HL-60/S4 (cell line): Measurements from ENCODE around the gene PARN.
"Not testable (repeated sequence)": the region's sequence is repeated elsewhere in the genome, so short reads cannot be mapped to it uniquely, and the experiment has no call there.

Experiments used
- in situ Hi-C: fragments of 300-500 bp; cut with MboI; formaldehyde crosslinking; loops from 2 replicates; pipeline ENCODE4 v1.14.3; 2022; ENCODE audit warnings: low sequenced_read_pairs

Gene PARN

GRCh38 chr16:14574698-14575415, 55.2 kb downstream of the PARN start:
- in situ Hi-C loops = not testable (repeated sequence)

- in situ Hi-C loops = no loop called here
These were observed 57.5 kb downstream of the PARN start for GRCh38 chr16:14572535-14572934.

- in situ Hi-C loops = no loop called here
These were observed 60.8 kb downstream of the PARN start for GRCh38 chr16:14569213-14569612.

- in situ Hi-C loops = no loop called here
These were observed 63.5 kb downstream of the PARN start for GRCh38 chr16:14566599-14566998.

- in situ Hi-C loops = no loop called here
These were observed 64.4 kb downstream of the PARN start for GRCh38 chr16:14565688-14566025.

GRCh38 chr16:14564861-14565687, 65.0 kb downstream of the PARN start:
- in situ Hi-C loops = no loop called here

- in situ Hi-C loops = no loop called here
These were observed 65.7 kb downstream of the PARN start for GRCh38 chr16:14564323-14564722.

GRCh38 chr16:14562691-14563491, 67.2 kb downstream of the PARN start:
- in situ Hi-C loops = no loop called here

- in situ Hi-C loops = no loop called here
These were observed 69.5 kb downstream of the PARN start for GRCh38 chr16:14560523-14560922.

- in situ Hi-C loops = no loop called here
These were observed 70.2 kb downstream of the PARN start for GRCh38 chr16:14559809-14560241.

GRCh38 chr16:14553447-14553846, 76.6 kb downstream of the PARN start:
- in situ Hi-C loops = no loop called here

GRCh38 chr16:14549789-14550153, 80.3 kb downstream of the PARN start:
- in situ Hi-C loops = no loop called here

GRCh38 chr16:14548933-14549788, 80.9 kb downstream of the PARN start:
- in situ Hi-C loops = no loop called here

- in situ Hi-C loops = no loop called here
These were observed 84.6 kb downstream of the PARN start for GRCh38 chr16:14545346-14545884.

- in situ Hi-C loops = not testable (repeated sequence)
These were observed 85.2 kb downstream of the PARN start for GRCh38 chr16:14544846-14545245.

- in situ Hi-C loops = no loop called here
These were observed 90.4 kb downstream of the PARN start for GRCh38 chr16:14539631-14540030.

GRCh38 chr16:14539156-14539555, 90.9 kb downstream of the PARN start:
- in situ Hi-C loops = no loop called here

- in situ Hi-C loops = no loop called here
These were observed 91.5 kb downstream of the PARN start for GRCh38 chr16:14538604-14539003.

GRCh38 chr16:14531613-14532012, 98.4 kb downstream of the PARN start:
- in situ Hi-C loops = no loop called here

- in situ Hi-C loops = no loop called here
These were observed 99.0 kb downstream of the PARN start for GRCh38 chr16:14531101-14531500.
